GM12873 (cell line): ENCODE results near the gene REEP1.

Source experiments
- CTCF ChIP-seq: IDR thresholded peaks from 2 replicates; pipeline ENCODE4 v1.5.1; 2012; ENCODE audit warnings: low read depth, mild to moderate bottlenecking, moderate library complexity, low read length, control low read depth; ENCODE audit not compliant: insufficient read depth; ENCODE audit errors: missing control alignments

The REEP1 gene

GRCh38 chr2:86372133-86372532 lies 34.7 kb upstream of the REEP1 start:
- TF ChIP-seq CTCF: no peak

- no peak for TF ChIP-seq CTCF
These were observed 34.1 kb upstream of the REEP1 start for GRCh38 chr2:86371527-86371926.

- peak; percentile 13 for TF ChIP-seq CTCF
These were observed 33.2 kb upstream of the REEP1 start for GRCh38 chr2:86370579-86370978.

GRCh38 chr2:86368161-86368824 lies 30.9 kb upstream of the REEP1 start:
- peak; percentile 69 for TF ChIP-seq CTCF

- TF ChIP-seq CTCF: no peak
These were observed 30.0 kb upstream of the REEP1 start for GRCh38 chr2:86367499-86367777.

GRCh38 chr2:86366651-86367498 lies 29.4 kb upstream of the REEP1 start:
- TF ChIP-seq CTCF: no peak

GRCh38 chr2:86364894-86365293 lies 27.5 kb upstream of the REEP1 start:
- TF ChIP-seq CTCF: no peak
